LHCN-M2 (cell line): ENCODE data around the gene PGBD5. TPM values are rescaled to one million over a fixed set of nuclear protein-coding genes. Genes with fewer than 3 reads are reported as not detected.
"Not testable (repeated sequence)": the region's sequence is repeated elsewhere in the genome, so short reads cannot be mapped to it uniquely, and the experiment has no call there.

Experiments
- DNase-seq: peaks from one replicate; pipeline ENCODE4 v3.0.0-alpha.2; 2012; ENCODE audit warnings: low read depth
- total RNA-seq: library from RNA; depleted of rRNA; stranded (reverse); fragments of >200 nt; gene quantifications from 2 replicates; pipeline ENCODE4 v1.2.3, GENCODE V29; 2014

PGBD5 gene
- total RNA-seq, 1 experiment from 2014 or later = 0.29 TPM

GRCh38 chr1:230425252-230426091, 660 bp downstream of the PGBD5 start:
- DNase-seq = no peak

GRCh38 chr1:230424391-230425251, 1.5 kb downstream of the PGBD5 start:
- no peak for DNase-seq

- DNase-seq = no peak
These were observed 2.2 kb downstream of the PGBD5 start for GRCh38 chr1:230423951-230424350.

GRCh38 chr1:230423261-230423660, 2.9 kb downstream of the PGBD5 start:
- no peak for DNase-seq

GRCh38 chr1:230422221-230422981, 3.7 kb downstream of the PGBD5 start:
- DNase-seq = no peak

- DNase-seq = no peak
These were observed 4.7 kb downstream of the PGBD5 start for GRCh38 chr1:230421481-230421880.

- not testable (repeated sequence) for DNase-seq
These were observed 5.8 kb downstream of the PGBD5 start for GRCh38 chr1:230420372-230420771.

- DNase-seq = no peak
These were observed 9.7 kb downstream of the PGBD5 start for GRCh38 chr1:230416430-230416829.

- DNase-seq = no peak
These were observed 10.6 kb downstream of the PGBD5 start for GRCh38 chr1:230415405-230416132.

GRCh38 chr1:230414694-230415093, 11.4 kb downstream of the PGBD5 start:
- DNase-seq = no peak

GRCh38 chr1:230414102-230414501, 12.0 kb downstream of the PGBD5 start:
- no peak for DNase-seq

- no peak for DNase-seq
These were observed 13.1 kb downstream of the PGBD5 start for GRCh38 chr1:230413061-230413460.

GRCh38 chr1:230408971-230409370, 17.2 kb downstream of the PGBD5 start:
- DNase-seq = no peak

- no peak for DNase-seq
These were observed 18.8 kb downstream of the PGBD5 start for GRCh38 chr1:230407351-230407750.

GRCh38 chr1:230406727-230407126, 19.4 kb downstream of the PGBD5 start:
- DNase-seq = not testable (repeated sequence)

GRCh38 chr1:230403442-230403841, 22.7 kb downstream of the PGBD5 start:
- DNase-seq = no peak

GRCh38 chr1:230401763-230402294, 24.3 kb downstream of the PGBD5 start:
- no peak for DNase-seq

GRCh38 chr1:230401101-230401500, 25.0 kb downstream of the PGBD5 start:
- DNase-seq = no peak

- DNase-seq = no peak
These were observed 26.2 kb downstream of the PGBD5 start for GRCh38 chr1:230400007-230400344.

- DNase-seq = no peak
These were observed 26.7 kb downstream of the PGBD5 start for GRCh38 chr1:230399321-230400006.
